UCSD-AML1 (cell line): ENCODE measurements around the gene NOP16.

ENCODE experiments used
- DNase-seq: peaks from one replicate; lab custom pipeline; 2025; ENCODE audit not compliant: unreplicated experiment; lab: John Stamatoyannopoulos, UW

The NOP16 gene

GRCh38 chr5:176361437-176362232, 26.8 kb downstream of the NOP16 start, which contains the start of gene KIAA1191:
TSS of gene KIAA1191 (minus strand) at chr5:176361764. CDS start at chr5:176359508, 2,256 bp downstream.
- peak; percentile 97 for DNase-seq

GRCh38 chr5:176360894-176361436, 27.4 kb downstream of the NOP16 start:
- no peak for DNase-seq

DNA sequence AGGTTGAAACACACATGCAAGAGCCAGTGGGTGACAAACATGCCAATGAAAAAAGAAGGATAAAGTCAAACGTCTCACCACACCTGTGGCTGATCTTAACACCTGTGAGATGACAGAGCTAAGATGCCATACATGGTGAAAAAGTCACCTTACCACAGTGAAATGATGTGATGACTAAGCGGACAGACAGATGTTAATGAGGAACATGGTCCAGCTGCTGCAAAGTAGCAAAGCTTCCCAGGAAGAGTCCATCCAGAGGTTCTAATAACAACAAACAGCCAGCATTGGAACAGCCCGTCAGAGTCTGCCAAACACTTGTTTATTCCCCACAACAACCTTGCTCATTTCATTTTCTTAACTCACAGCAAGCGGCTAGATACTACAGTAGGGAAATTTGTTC, 28.7 kb downstream of the NOP16 start:
- DNase-seq = no peak

- no peak for DNase-seq
Observed at GRCh38 chr5:176356179-176356566, 32.2 kb downstream of the NOP16 start.

GRCh38 chr5:176355400-176356178, 32.8 kb downstream of the NOP16 start:
- no peak for DNase-seq

GRCh38 chr5:176353533-176353932, 34.9 kb downstream of the NOP16 start:
- no peak for DNase-seq

- DNase-seq = no peak
Observed at GRCh38 chr5:176352116-176352878, 36.1 kb downstream of the NOP16 start.

GRCh38 chr5:176350416-176350815, 38.0 kb downstream of the NOP16 start:
- no peak for DNase-seq

GRCh38 chr5:176342766-176343458, 45.5 kb downstream of the NOP16 start:
- no peak for DNase-seq

GRCh38 chr5:176342158-176342483, 46.3 kb downstream of the NOP16 start:
- DNase-seq = no peak

DNA sequence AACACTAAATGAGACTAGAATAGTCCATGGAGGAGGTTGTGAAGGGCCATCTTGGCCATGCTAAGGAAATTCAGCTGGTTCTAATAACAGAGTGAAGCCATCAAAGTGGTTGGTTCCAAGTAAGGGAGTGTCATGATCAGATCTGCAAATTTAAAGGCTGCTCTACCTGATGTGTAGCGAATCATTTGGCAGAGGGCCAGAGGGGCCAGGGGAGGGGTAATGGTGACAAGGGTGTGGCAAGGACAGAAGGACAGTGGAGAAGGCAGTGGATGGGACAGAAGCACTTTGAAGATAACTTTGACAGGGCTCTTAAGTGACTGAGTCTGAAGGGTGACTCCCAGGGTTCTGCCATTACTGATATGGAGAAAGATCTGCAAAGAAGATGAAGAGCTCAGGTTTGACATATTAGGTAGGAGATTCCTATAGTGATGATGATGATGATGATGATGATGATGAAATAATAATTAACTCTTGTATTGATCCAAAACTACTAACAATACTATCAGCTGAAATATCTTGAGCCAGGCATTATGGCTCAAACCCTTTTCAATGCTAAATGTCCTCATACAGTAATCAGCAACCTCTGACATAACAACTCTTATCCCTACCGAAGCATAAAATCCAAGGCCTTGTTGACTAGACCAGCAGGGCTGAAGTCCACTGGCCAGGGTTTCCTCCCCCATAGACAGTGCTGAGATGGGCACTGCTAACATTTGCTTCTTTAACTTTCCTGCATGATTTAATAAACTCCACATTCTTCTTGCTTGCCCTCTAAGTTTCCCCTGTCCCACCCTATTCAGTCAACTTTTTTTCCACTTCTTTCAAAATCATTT, 46.9 kb downstream of the NOP16 start:
- no peak for DNase-seq

DNA sequence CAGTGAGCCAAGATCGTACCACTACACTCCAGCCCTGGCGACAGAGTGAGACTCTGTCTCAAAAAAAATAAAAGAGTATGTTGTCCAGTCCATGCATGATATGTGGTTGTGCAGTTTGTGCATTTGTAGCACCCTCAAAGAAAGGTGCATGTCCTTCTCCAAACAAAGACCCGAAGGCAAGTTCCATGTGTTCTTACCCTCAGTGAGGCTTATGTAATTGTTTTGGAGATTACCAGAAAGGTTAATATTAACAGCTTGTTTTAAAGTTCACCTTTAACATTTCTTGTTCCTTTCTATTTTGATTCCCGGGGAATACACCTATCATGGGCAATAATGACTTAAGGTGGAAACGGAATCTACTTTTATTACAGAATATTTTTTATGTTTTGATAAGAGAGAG, 49.1 kb downstream of the NOP16 start:
- no peak for DNase-seq

- DNase-seq = no peak
Observed at GRCh38 chr5:176337913-176338312, 50.5 kb downstream of the NOP16 start.

GRCh38 chr5:176334031-176334770, 54.2 kb downstream of the NOP16 start:
- DNase-seq = no peak
